Gastroesophageal sphincter (tissue), 3 donors: ENCODE measurements around the gene FLVCR1.

ENCODE experiments used
- CTCF ChIP-seq, 4 experiments: fragments of 200-600 bp in 2 of 4; fragments of 450-650 bp in 2 of 4; sonication (generic) in 1 of 4; IDR thresholded peaks; one replicate each; pipeline ENCODE4 v1.5.1; 2017 to 2019; ENCODE audit warnings: antibody characterized with exemption in 4 of 4, mild to moderate bottlenecking in 2 of 4, moderate library complexity in 2 of 4
- POLR2AphosphoS5 ChIP-seq: sonication (generic); formaldehyde crosslinking; IDR thresholded peaks from one replicate; pipeline ENCODE4 v1.6.1; 2017; ENCODE audit warnings: antibody characterized with exemption

- no peak for TF ChIP-seq CTCF (IDR thresholded peaks at IDR 0.05)
- no peak for TF ChIP-seq POLR2AphosphoS5
These were observed 38.3 kb upstream of the FLVCR1 start for GRCh38 chr1:212819726-212820125.
